ENCODE measurements around the gene LRP3.

- no peak for TF ChIP-seq POLR2AphosphoS5 (IDR thresholded peaks at IDR 0.05)
- TF ChIP-seq POLR2A (IDR thresholded peaks at IDR 0.05): no peak
- TF ChIP-seq CTCF (IDR thresholded peaks at IDR 0.05): no peak
- no peak for TF ChIP-seq EP300 (IDR thresholded peaks at IDR 0.05)
Measured at GRCh38 chr19:33202546-33203507, 8.7 kb downstream of the LRP3 start.

All from upper lobe of left lung (tissue), 4 donors.